ENCODE measurements around the gene ENO1. TPM values are rescaled to one million over a fixed set of nuclear protein-coding genes. Genes with fewer than 3 reads are reported as not detected.
A peak's percentile ranks its signal among the peaks of the same experiment; 100 is the strongest.
"Not testable (repeated sequence)": the region's sequence is repeated elsewhere in the genome, so short reads cannot be mapped to it uniquely, and the experiment has no call there.

ENO1 gene
- total and polyA plus RNA-seq, 2 experiments from 2014 or later, result 3,076 to 4,945 TPM

- DNase-seq (ENCODE audit: low read depth in 1 of 2, low spot score in 1 of 2), result no peak
- Histone ChIP-seq H3K4me1 (ENCODE audit: low read depth) (peaks cover 7% of the 10 kb centered on the region), H3K36me3 (no peaks in the 10 kb centered on the region), H3K9me3 (ENCODE audit: low read depth) (no peaks in the 10 kb centered on the region), H3K27ac (no peak overlapping the region), H3K4me3 (no peak overlapping the region), H3K27me3 (no peaks in the 10 kb centered on the region)
- no peak for TF ChIP-seq CTCF (IDR thresholded peaks at IDR 0.05; ENCODE audit: low read depth, low read length)
These were observed 37.1 kb downstream of the ENO1 start for GRCh38 chr1:8841395-8841794.

- no peaks in the 10 kb centered on the region for H3K9me3 ChIP-seq (ENCODE audit: low read depth)
- no peaks in the 10 kb centered on the region for H3K27me3 ChIP-seq
- no peak overlapping the region for H3K4me3 ChIP-seq
- DNase-seq (ENCODE audit: low read depth in 1 of 2, low spot score in 1 of 2), result no peak
- no peaks in the 10 kb centered on the region for H3K36me3 ChIP-seq
- no peak overlapping the region for H3K27ac ChIP-seq
- peaks cover 7% of the 10 kb centered on the region for H3K4me1 ChIP-seq (ENCODE audit: low read depth)
- no peak for TF ChIP-seq CTCF (IDR thresholded peaks at IDR 0.05; ENCODE audit: low read depth, low read length)
These were observed 38.5 kb downstream of the ENO1 start for GRCh38 chr1:8839990-8840389.

GRCh38 chr1:8835941-8836643 lies 42.4 kb downstream of the ENO1 start:
- TF ChIP-seq CTCF (IDR thresholded peaks at IDR 0.05; ENCODE audit: low read depth, low read length), result no peak
- DNase-seq (ENCODE audit: low read depth in 1 of 2, low spot score in 1 of 2), result no peak
- Histone ChIP-seq H3K27ac (no peak overlapping the region), H3K36me3 (no peaks in the 10 kb centered on the region), H3K9me3 (ENCODE audit: low read depth) (no peaks in the 10 kb centered on the region), H3K27me3 (no peaks in the 10 kb centered on the region), H3K4me1 (ENCODE audit: low read depth) (no peaks in the 10 kb centered on the region), H3K4me3 (no peak overlapping the region)

- no peak overlapping the region for H3K4me3 ChIP-seq
- H3K9me3 ChIP-seq (ENCODE audit: low read depth), result no peaks in the 10 kb centered on the region
- peak in 1 of 2 donors; percentile 49 for DNase-seq (ENCODE audit: low read depth in 1 of 2, low spot score in 1 of 2)
- no peaks in the 10 kb centered on the region for H3K4me1 ChIP-seq (ENCODE audit: low read depth)
- peak; percentile 52 for TF ChIP-seq CTCF (IDR thresholded peaks at IDR 0.05; ENCODE audit: low read depth, low read length)
- H3K27me3 ChIP-seq, result no peaks in the 10 kb centered on the region
- H3K36me3 ChIP-seq, result no peaks in the 10 kb centered on the region
- H3K27ac ChIP-seq, result no peak overlapping the region
These were observed 47.1 kb downstream of the ENO1 start for GRCh38 chr1:8831340-8831739.

- not testable (repeated sequence) for H3K27ac ChIP-seq; H3K4me1 ChIP-seq (ENCODE audit: low read depth); DNase-seq (ENCODE audit: low read depth in 1 of 2, low spot score in 1 of 2); H3K36me3 ChIP-seq; H3K9me3 ChIP-seq (ENCODE audit: low read depth); H3K27me3 ChIP-seq; H3K4me3 ChIP-seq
These were observed 47.8 kb downstream of the ENO1 start for GRCh38 chr1:8830732-8831131.

GRCh38 chr1:8825985-8826481 lies 52.5 kb downstream of the ENO1 start:
- H3K4me1 ChIP-seq (ENCODE audit: low read depth), result peaks cover 3% of the 10 kb centered on the region
- DNase-seq (ENCODE audit: low read depth in 1 of 2, low spot score in 1 of 2), result peak in 1 of 2 donors; percentile 69
- no peaks in the 10 kb centered on the region for H3K9me3 ChIP-seq (ENCODE audit: low read depth)
- TF ChIP-seq CTCF (IDR thresholded peaks at IDR 0.05; ENCODE audit: low read depth, low read length), result no peak
- no peak overlapping the region for H3K4me3 ChIP-seq
- no peaks in the 10 kb centered on the region for H3K36me3 ChIP-seq
- H3K27me3 ChIP-seq, result no peaks in the 10 kb centered on the region
- no peak overlapping the region for H3K27ac ChIP-seq
